ENCODE measurements around the gene FMN2. TPM values are rescaled to one million over a fixed set of nuclear protein-coding genes. Genes with fewer than 3 reads are reported as not detected.

The FMN2 gene
- total RNA-seq, 1 experiment from 2014 or later = 39.8 TPM

- DNase-seq (ENCODE audit: low read depth, low spot score) = no peak
- in situ Hi-C loops (cut with HindIII; ENCODE audit: low pct_unique_long_range_greater_than_20kb, low sequenced_read_pairs) = no loop called here
These were observed 372.4 kb downstream of the FMN2 start for GRCh38 chr1:240464099-240464498.

GRCh38 chr1:240465531-240465940, 373.9 kb downstream of the FMN2 start:
- in situ Hi-C loops (cut with HindIII; ENCODE audit: low pct_unique_long_range_greater_than_20kb, low sequenced_read_pairs) = no loop called here
- DNase-seq (ENCODE audit: low read depth, low spot score) = no peak

GRCh38 chr1:240466509-240466908, 374.8 kb downstream of the FMN2 start:
- in situ Hi-C loops (cut with HindIII; ENCODE audit: low pct_unique_long_range_greater_than_20kb, low sequenced_read_pairs) = no loop called here
- DNase-seq (ENCODE audit: low read depth, low spot score) = no peak

- DNase-seq (ENCODE audit: low read depth, low spot score) = no peak
- in situ Hi-C loops (cut with HindIII; ENCODE audit: low pct_unique_long_range_greater_than_20kb, low sequenced_read_pairs) = no loop called here
These were observed 376.2 kb downstream of the FMN2 start for GRCh38 chr1:240467895-240468294.

- in situ Hi-C loops (cut with HindIII; ENCODE audit: low pct_unique_long_range_greater_than_20kb, low sequenced_read_pairs) = no loop called here
These were observed 377.0 kb downstream of the FMN2 start for GRCh38 chr1:240468656-240469055.

GRCh38 chr1:240474133-240474614, 382.5 kb downstream of the FMN2 start:
- in situ Hi-C loops (cut with HindIII; ENCODE audit: low pct_unique_long_range_greater_than_20kb, low sequenced_read_pairs) = no loop called here

More at GRCh38 chr1:240468656-240469055, 377.0 kb downstream of the FMN2 start:
- no peak for DNase-seq (ENCODE audit: low read depth, low spot score)

GRCh38 chr1:240475832-240476231, 384.1 kb downstream of the FMN2 start:
- DNase-seq (ENCODE audit: low read depth, low spot score) = no peak
- in situ Hi-C loops (cut with HindIII; ENCODE audit: low pct_unique_long_range_greater_than_20kb, low sequenced_read_pairs) = no loop called here

More at GRCh38 chr1:240474133-240474614, 382.5 kb downstream of the FMN2 start:
- peak; percentile 30 for DNase-seq (ENCODE audit: low read depth, low spot score)

GRCh38 chr1:240478536-240478935, 386.9 kb downstream of the FMN2 start:
- no peak for DNase-seq (ENCODE audit: low read depth, low spot score)
- in situ Hi-C loops (cut with HindIII; ENCODE audit: low pct_unique_long_range_greater_than_20kb, low sequenced_read_pairs) = no loop called here

GRCh38 chr1:240484804-240485443, 393.2 kb downstream of the FMN2 start:
- no peak for DNase-seq (ENCODE audit: low read depth, low spot score)
- in situ Hi-C loops (cut with HindIII; ENCODE audit: low pct_unique_long_range_greater_than_20kb, low sequenced_read_pairs) = no loop called here

GRCh38 chr1:240486611-240487010, 394.9 kb downstream of the FMN2 start:
- no peak for DNase-seq (ENCODE audit: low read depth, low spot score)
- in situ Hi-C loops (cut with HindIII; ENCODE audit: low pct_unique_long_range_greater_than_20kb, low sequenced_read_pairs) = no loop called here

GRCh38 chr1:240487493-240487892, 395.8 kb downstream of the FMN2 start:
- peak; percentile 43 for DNase-seq (ENCODE audit: low read depth, low spot score)

GRCh38 chr1:240491156-240491555, 399.5 kb downstream of the FMN2 start:
- DNase-seq (ENCODE audit: low read depth, low spot score) = no peak
- in situ Hi-C loops (cut with HindIII; ENCODE audit: low pct_unique_long_range_greater_than_20kb, low sequenced_read_pairs) = no loop called here

More at GRCh38 chr1:240487493-240487892, 395.8 kb downstream of the FMN2 start:
- in situ Hi-C loops (cut with HindIII; ENCODE audit: low pct_unique_long_range_greater_than_20kb, low sequenced_read_pairs) = no loop called here

- in situ Hi-C loops (cut with HindIII; ENCODE audit: low pct_unique_long_range_greater_than_20kb, low sequenced_read_pairs) = no loop called here
- no peak for DNase-seq (ENCODE audit: low read depth, low spot score)
These were observed 400.1 kb downstream of the FMN2 start for GRCh38 chr1:240491796-240492195.

- in situ Hi-C loops (cut with HindIII; ENCODE audit: low pct_unique_long_range_greater_than_20kb, low sequenced_read_pairs) = no loop called here
- DNase-seq (ENCODE audit: low read depth, low spot score) = peak; percentile 58
These were observed 401.3 kb downstream of the FMN2 start for GRCh38 chr1:240492832-240493440.

GRCh38 chr1:240495601-240496000, 403.9 kb downstream of the FMN2 start:
- in situ Hi-C loops (cut with HindIII; ENCODE audit: low pct_unique_long_range_greater_than_20kb, low sequenced_read_pairs) = no loop called here
- no peak for DNase-seq (ENCODE audit: low read depth, low spot score)

GRCh38 chr1:240496356-240496755, 404.7 kb downstream of the FMN2 start:
- DNase-seq (ENCODE audit: low read depth, low spot score) = no peak
- in situ Hi-C loops (cut with HindIII; ENCODE audit: low pct_unique_long_range_greater_than_20kb, low sequenced_read_pairs) = no loop called here

- in situ Hi-C loops (cut with HindIII; ENCODE audit: low pct_unique_long_range_greater_than_20kb, low sequenced_read_pairs) = no loop called here
- no peak for DNase-seq (ENCODE audit: low read depth, low spot score)
These were observed 405.3 kb downstream of the FMN2 start for GRCh38 chr1:240496941-240497340.

GRCh38 chr1:240497908-240498307, 406.2 kb downstream of the FMN2 start:
- in situ Hi-C loops (cut with HindIII; ENCODE audit: low pct_unique_long_range_greater_than_20kb, low sequenced_read_pairs) = no loop called here
- no peak for DNase-seq (ENCODE audit: low read depth, low spot score)

- DNase-seq (ENCODE audit: low read depth, low spot score) = no peak
- in situ Hi-C loops (cut with HindIII; ENCODE audit: low pct_unique_long_range_greater_than_20kb, low sequenced_read_pairs) = no loop called here
These were observed 406.7 kb downstream of the FMN2 start for GRCh38 chr1:240498335-240498734.
